GM20431 (cell line): ENCODE results near the gene MAPK12.

ENCODE experiments used
- in situ Hi-C: fragments of 300-500 bp; cut with MseI, MboI; formaldehyde crosslinking; loops from one replicate; pipeline ENCODE4 v1.15.0; 2020; ENCODE audit warnings: low sequenced_read_pairs; ENCODE audit not compliant: unreplicated experiment

The MAPK12 gene

GRCh38 chr22:50218996-50219727 is 42.3 kb downstream of the MAPK12 start:
- in situ Hi-C loops, result no loop called here

GRCh38 chr22:50218153-50218995 is 43.1 kb downstream of the MAPK12 start:
- in situ Hi-C loops, result no loop called here

- in situ Hi-C loops, result no loop called here
These were observed 43.8 kb downstream of the MAPK12 start for GRCh38 chr22:50217543-50218152.

GRCh38 chr22:50216684-50217520 is 44.6 kb downstream of the MAPK12 start:
- in situ Hi-C loops, result no loop called here

GRCh38 chr22:50216055-50216683 is 45.3 kb downstream of the MAPK12 start:
- in situ Hi-C loops, result no loop called here

- in situ Hi-C loops, result no loop called here
These were observed 46.0 kb downstream of the MAPK12 start for GRCh38 chr22:50215297-50216054.

GRCh38 chr22:50213263-50213662 is 48.2 kb downstream of the MAPK12 start:
- in situ Hi-C loops, result no loop called here

GRCh38 chr22:50211147-50211546 is 50.3 kb downstream of the MAPK12 start:
- in situ Hi-C loops, result no loop called here

- in situ Hi-C loops, result no loop called here
These were observed 50.9 kb downstream of the MAPK12 start for GRCh38 chr22:50210378-50211139.

GRCh38 chr22:50209893-50210292 is 51.6 kb downstream of the MAPK12 start:
- in situ Hi-C loops, result no loop called here

GRCh38 chr22:50208939-50209892 is 52.3 kb downstream of the MAPK12 start:
- in situ Hi-C loops, result no loop called here

- in situ Hi-C loops, result no loop called here
These were observed 53.0 kb downstream of the MAPK12 start for GRCh38 chr22:50208430-50208938.

- in situ Hi-C loops, result no loop called here
These were observed 53.9 kb downstream of the MAPK12 start for GRCh38 chr22:50207383-50208140.

GRCh38 chr22:50206599-50206998 is 54.9 kb downstream of the MAPK12 start:
- in situ Hi-C loops, result no loop called here

GRCh38 chr22:50205781-50206569 is 55.5 kb downstream of the MAPK12 start:
- in situ Hi-C loops, result no loop called here
